ENCODE measurements around the gene ZNF577.

DNA sequence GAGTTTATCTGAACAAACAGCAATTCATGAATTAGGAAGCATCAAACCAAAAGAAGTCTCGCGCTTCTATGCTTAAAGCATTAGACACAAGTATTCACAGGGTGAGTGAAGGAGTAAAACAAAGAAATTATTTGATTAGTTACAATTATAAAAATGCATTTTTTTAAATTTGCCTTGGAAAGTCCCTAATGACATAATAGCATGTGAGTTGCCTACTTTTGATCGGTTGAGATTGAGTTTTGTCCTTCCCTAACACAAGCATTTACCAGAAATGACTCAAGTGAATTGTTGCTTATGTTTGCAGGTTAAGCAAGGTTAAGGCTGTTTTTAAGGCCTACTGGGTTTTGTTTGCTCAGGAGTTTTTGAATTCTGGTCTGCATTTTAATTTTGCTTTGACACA, 17.5 kb upstream of the ZNF577 start:
- TF ChIP-seq, protein P1, sequence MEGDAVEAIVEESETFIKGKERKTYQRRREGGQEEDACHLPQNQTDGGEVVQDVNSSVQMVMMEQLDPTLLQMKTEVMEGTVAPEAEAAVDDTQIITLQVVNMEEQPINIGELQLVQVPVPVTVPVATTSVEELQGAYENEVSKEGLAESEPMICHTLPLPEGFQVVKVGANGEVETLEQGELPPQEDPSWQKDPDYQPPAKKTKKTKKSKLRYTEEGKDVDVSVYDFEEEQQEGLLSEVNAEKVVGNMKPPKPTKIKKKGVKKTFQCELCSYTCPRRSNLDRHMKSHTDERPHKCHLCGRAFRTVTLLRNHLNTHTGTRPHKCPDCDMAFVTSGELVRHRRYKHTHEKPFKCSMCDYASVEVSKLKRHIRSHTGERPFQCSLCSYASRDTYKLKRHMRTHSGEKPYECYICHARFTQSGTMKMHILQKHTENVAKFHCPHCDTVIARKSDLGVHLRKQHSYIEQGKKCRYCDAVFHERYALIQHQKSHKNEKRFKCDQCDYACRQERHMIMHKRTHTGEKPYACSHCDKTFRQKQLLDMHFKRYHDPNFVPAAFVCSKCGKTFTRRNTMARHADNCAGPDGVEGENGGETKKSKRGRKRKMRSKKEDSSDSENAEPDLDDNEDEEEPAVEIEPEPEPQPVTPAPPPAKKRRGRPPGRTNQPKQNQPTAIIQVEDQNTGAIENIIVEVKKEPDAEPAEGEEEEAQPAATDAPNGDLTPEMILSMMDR (conservative IDR thresholded peaks at IDR 0.05) = no peak
- no peak for TF ChIP-seq EZH2 (IDR thresholded peaks at IDR 0.05; ENCODE audit: low read depth)
